GM12801 (cell line): ENCODE results near the gene PRDX3.

ENCODE experiments used
- CTCF ChIP-seq: IDR thresholded peaks from one replicate; pipeline ENCODE4 v1.5.1; 2011; ENCODE audit warnings: control low read depth; ENCODE audit not compliant: insufficient read length; ENCODE audit errors: extremely low read depth

Gene PRDX3

DNA sequence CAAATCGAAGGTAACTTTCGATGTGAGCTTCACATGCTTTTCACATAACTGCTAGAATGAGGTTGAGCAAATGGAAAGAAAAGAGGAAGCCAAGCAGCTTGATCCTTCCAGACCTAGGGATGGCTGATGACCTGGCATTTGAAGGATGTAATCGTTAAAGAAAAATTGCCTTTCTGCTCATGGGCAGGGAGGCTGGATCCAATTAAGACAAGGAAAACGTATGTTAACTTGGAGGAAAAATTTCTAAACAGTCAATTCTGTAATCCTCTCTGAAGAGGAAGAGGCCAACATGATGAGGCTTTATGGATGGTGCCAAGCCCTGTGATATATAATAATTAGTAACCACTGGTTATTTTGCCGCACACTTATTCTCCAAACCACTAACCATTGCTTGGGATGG is 41.3 kb upstream of the PRDX3 start:
- TF ChIP-seq CTCF, result no peak

GRCh38 chr10:119217991-119218490 is 39.4 kb upstream of the PRDX3 start:
- TF ChIP-seq CTCF, result no peak

DNA sequence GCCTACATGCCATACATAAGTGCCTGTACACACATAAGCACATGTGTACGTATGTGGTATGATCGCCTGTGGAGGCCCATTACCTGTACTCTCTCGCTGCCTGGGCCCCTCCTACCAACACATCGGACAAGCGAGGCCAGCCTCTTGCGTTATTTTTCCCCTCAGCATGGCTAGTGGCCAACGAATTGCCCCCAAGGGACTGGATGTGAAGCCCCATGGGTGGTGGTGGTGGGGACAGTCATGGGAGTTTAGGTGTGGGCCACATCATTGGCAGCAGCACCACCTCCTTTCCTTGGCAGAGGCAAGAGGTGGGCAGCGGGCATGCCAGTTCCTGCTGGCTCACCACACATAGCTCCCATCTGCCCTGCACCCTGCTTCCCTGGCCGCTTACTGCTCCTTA is 38.8 kb upstream of the PRDX3 start:
- no peak for TF ChIP-seq CTCF

- TF ChIP-seq CTCF, result no peak
These were observed 37.5 kb upstream of the PRDX3 start for GRCh38 chr10:119216127-119216526.

- no peak for TF ChIP-seq CTCF
These were observed 36.8 kb upstream of the PRDX3 start for GRCh38 chr10:119215371-119215770.

- no peak for TF ChIP-seq CTCF
These were observed 33.2 kb upstream of the PRDX3 start for GRCh38 chr10:119211625-119212441.

- TF ChIP-seq CTCF, result no peak
These were observed 32.6 kb upstream of the PRDX3 start for GRCh38 chr10:119211176-119211575.
